ENCODE data around the gene PAN2. TPM values are rescaled to one million over a fixed set of nuclear protein-coding genes. Genes with fewer than 3 reads are reported as not detected.

PAN2 gene
- total RNA-seq, 1 experiment from 2014 or later, result 35.4 TPM

DNA sequence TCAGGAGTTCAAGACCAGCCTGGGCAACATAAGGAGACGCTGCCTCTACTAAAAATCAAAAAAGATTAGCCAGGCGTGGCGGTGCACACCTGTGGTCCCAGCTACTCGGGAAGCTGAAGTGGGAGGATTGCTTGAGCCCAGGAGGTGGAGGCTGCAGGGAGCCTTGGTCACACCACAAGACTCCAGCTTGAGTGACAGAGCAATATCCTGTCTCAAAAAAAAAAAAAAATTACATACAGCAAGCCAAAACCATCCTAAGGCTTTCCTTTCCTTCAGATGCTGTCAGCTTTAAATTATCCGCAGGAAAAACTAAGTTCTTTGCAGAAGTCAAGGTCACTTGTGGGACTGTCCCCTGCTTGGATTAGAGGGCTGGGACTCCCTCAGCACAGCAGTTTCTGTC lies 35.0 kb downstream of the PAN2 start:
- peaks cover 11% of the 10 kb centered on the region for H3K23me2 ChIP-seq (ENCODE audit: insufficient read length, low read depth, low read length, poor library complexity, severe bottlenecking)
- peak overlapping the region; percentile 87 for H3K9ac ChIP-seq (ENCODE audit: extremely low read depth, insufficient read length, low read length)
- no peak overlapping the region for H4K5ac ChIP-seq (ENCODE audit: insufficient read length, low read depth, low read length)
- Mint-ChIP-seq H3K27me3 (ENCODE audit: low read depth) (no peaks in the 10 kb centered on the region), H3K4me3 (peak overlapping the region; percentile 95 to 96), H3K4me1 (peaks cover 15 to 19% of the 10 kb centered on the region in 2 experiments), H3K9me3 (no peaks in the 10 kb centered on the region), H3K36me3 (ENCODE audit: insufficient read depth in 1 of 3, low read depth in 3 of 3) (peaks cover 4 to 38% (median 14%) of the 10 kb centered on the region in 3 experiments; a peak in 6 of 7 replicates), H3K27ac (no peak overlapping the region)
- H2AK5ac ChIP-seq (ENCODE audit: insufficient read length, low read length), result no peak overlapping the region
- H2BK20ac ChIP-seq (ENCODE audit: low read depth, low read length, poor library complexity, severe bottlenecking), result no peak overlapping the region
- peaks cover 15% of the 10 kb centered on the region for H3K79me1 ChIP-seq (ENCODE audit: insufficient read depth, low read depth, low read length, poor library complexity, severe bottlenecking)
- no peak overlapping the region for H3K56ac ChIP-seq (ENCODE audit: insufficient read length, low read depth, low read length)
- no peaks in the 10 kb centered on the region; the same call in 1 of the 2 replicates for H3K4me1 ChIP-seq (ENCODE audit: insufficient read depth, low read length)
- no peak overlapping the region for H2BK5ac ChIP-seq (ENCODE audit: insufficient read length, low read length)
- no peaks in the 10 kb centered on the region for H3K9me3 ChIP-seq (ENCODE audit: control insufficient read depth, low read depth, low read length)
- no peak for DNase-seq
- no peak overlapping the region for H3K27ac ChIP-seq (ENCODE audit: insufficient read length, low read depth, low read length)
- H3K4me2 ChIP-seq (ENCODE audit: insufficient read depth, insufficient read length, low read length), result peak overlapping the region; percentile 96
- H3K4ac ChIP-seq (ENCODE audit: low read depth, low read length), result no peak overlapping the region
- no peak overlapping the region for H3K18ac ChIP-seq (ENCODE audit: insufficient read length, low read depth, low read length)
- H3K27me3 ChIP-seq (ENCODE audit: insufficient read depth, low read length), result no peaks in the 10 kb centered on the region
- no peak overlapping the region for H2BK12ac ChIP-seq (ENCODE audit: insufficient read length, low read depth, low read length)
- no peak overlapping the region for H4K8ac ChIP-seq (replicated peaks; ENCODE audit: insufficient read length, low read depth, low read length)
- H2BK15ac ChIP-seq (ENCODE audit: low read depth, low read length), result no peak overlapping the region
- TF ChIP-seq, protein P1, sequence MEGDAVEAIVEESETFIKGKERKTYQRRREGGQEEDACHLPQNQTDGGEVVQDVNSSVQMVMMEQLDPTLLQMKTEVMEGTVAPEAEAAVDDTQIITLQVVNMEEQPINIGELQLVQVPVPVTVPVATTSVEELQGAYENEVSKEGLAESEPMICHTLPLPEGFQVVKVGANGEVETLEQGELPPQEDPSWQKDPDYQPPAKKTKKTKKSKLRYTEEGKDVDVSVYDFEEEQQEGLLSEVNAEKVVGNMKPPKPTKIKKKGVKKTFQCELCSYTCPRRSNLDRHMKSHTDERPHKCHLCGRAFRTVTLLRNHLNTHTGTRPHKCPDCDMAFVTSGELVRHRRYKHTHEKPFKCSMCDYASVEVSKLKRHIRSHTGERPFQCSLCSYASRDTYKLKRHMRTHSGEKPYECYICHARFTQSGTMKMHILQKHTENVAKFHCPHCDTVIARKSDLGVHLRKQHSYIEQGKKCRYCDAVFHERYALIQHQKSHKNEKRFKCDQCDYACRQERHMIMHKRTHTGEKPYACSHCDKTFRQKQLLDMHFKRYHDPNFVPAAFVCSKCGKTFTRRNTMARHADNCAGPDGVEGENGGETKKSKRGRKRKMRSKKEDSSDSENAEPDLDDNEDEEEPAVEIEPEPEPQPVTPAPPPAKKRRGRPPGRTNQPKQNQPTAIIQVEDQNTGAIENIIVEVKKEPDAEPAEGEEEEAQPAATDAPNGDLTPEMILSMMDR (conservative IDR thresholded peaks at IDR 0.05), result no peak
- H2BK120ac ChIP-seq (ENCODE audit: low read depth, low read length, poor library complexity, severe bottlenecking), result no peak overlapping the region
- no peak overlapping the region for H2AFZ ChIP-seq (ENCODE audit: low read length)
- H3K23ac ChIP-seq (ENCODE audit: insufficient read length, low read depth, low read length), result no peak overlapping the region
- no CpG with 5 or more reads among the region's 5 CpGs for WGBS (ENCODE audit: extremely low coverage, insufficient read length, low lambda C conversion rate)
- no peak overlapping the region for H3K14ac ChIP-seq (ENCODE audit: insufficient read depth, low read length)
- H3K79me2 ChIP-seq (ENCODE audit: insufficient read depth, low read length), result peaks cover 15% of the 10 kb centered on the region; the same call in 1 of the 2 replicates
- H3T11ph ChIP-seq (ENCODE audit: low read length), result no peak overlapping the region
- H4K91ac ChIP-seq (ENCODE audit: insufficient read length, low read depth, low read length), result no peak overlapping the region
- H4K20me1 ChIP-seq (ENCODE audit: control insufficient read depth, insufficient read depth, insufficient read length), result no peaks in the 10 kb centered on the region

All from H9 (cell line).